HEK293 (cell line): ENCODE data around the gene B3GLCT.

ENCODE experiments used
- ATF2 ChIP-seq: fragments of 450-650 bp; formaldehyde crosslinking; IDR thresholded peaks from 2 replicates; pipeline ENCODE4 v1.5.1; 2016; ENCODE audit warnings: missing biosample characterization, missing genetic modification characterization, low read depth
- CTCF ChIP-seq: fragments of 450-650 bp; formaldehyde crosslinking; IDR thresholded peaks from 2 replicates; pipeline ENCODE4 v1.5.1; 2016; ENCODE audit warnings: missing biosample characterization, missing genetic modification characterization
- YY1 ChIP-seq: fragments of 450-650 bp; formaldehyde crosslinking; IDR thresholded peaks from 2 replicates; pipeline ENCODE4 v1.5.1; 2018; ENCODE audit warnings: missing biosample characterization, missing genetic modification characterization
- ZBTB11 ChIP-seq: fragments of 450-650 bp; formaldehyde crosslinking; conservative IDR thresholded peaks from 2 replicates; pipeline ENCODE4 v1.5.1; 2016; ENCODE audit warnings: low read depth, missing biosample characterization, missing genetic modification characterization
- ZBTB7A ChIP-seq: fragments of 450-650 bp; formaldehyde crosslinking; IDR thresholded peaks from 2 replicates; pipeline ENCODE4 v1.5.1; 2016; ENCODE audit warnings: low read depth, missing biosample characterization, missing genetic modification characterization
- ZFP37 ChIP-seq: fragments of 450-650 bp; formaldehyde crosslinking; IDR thresholded peaks from 2 replicates; pipeline ENCODE4 v1.5.1; 2016; ENCODE audit warnings: missing biosample characterization, missing genetic modification characterization
- ZNF112 ChIP-seq: fragments of 450-650 bp; formaldehyde crosslinking; IDR thresholded peaks from 2 replicates; pipeline ENCODE4 v1.5.0; 2017; ENCODE audit warnings: missing biosample characterization, missing genetic modification characterization
- ZNF121 ChIP-seq: fragments of 450-650 bp; formaldehyde crosslinking; IDR thresholded peaks from 2 replicates; pipeline ENCODE4 v1.5.1; 2016; ENCODE audit warnings: missing biosample characterization, missing genetic modification characterization
- ZNF580 ChIP-seq: fragments of 450-650 bp; formaldehyde crosslinking; IDR thresholded peaks from 2 replicates; pipeline ENCODE4 v1.5.1; 2016; ENCODE audit warnings: missing biosample characterization, missing genetic modification characterization
- ZNF585B ChIP-seq: fragments of 450-650 bp; formaldehyde crosslinking; IDR thresholded peaks from 2 replicates; pipeline ENCODE4 v1.5.1; 2016; ENCODE audit warnings: missing biosample characterization, missing genetic modification characterization
- ZNF624 ChIP-seq: fragments of 450-650 bp; formaldehyde crosslinking; IDR thresholded peaks from 2 replicates; pipeline ENCODE4 v1.5.1; 2017; ENCODE audit warnings: missing biosample characterization, missing genetic modification characterization
- ZNF670 ChIP-seq: fragments of 450-650 bp; formaldehyde crosslinking; IDR thresholded peaks from 2 replicates; pipeline ENCODE4 v1.5.1; 2016; ENCODE audit warnings: missing biosample characterization, missing genetic modification characterization, low read depth
- ZNF768 ChIP-seq: fragments of 450-650 bp; formaldehyde crosslinking; IDR thresholded peaks from 2 replicates; pipeline ENCODE4 v1.5.1; 2018; ENCODE audit warnings: missing biosample characterization, mild to moderate bottlenecking, missing genetic modification characterization
- ZNF843 ChIP-seq: fragments of 450-650 bp; formaldehyde crosslinking; IDR thresholded peaks from 2 replicates; pipeline ENCODE4 v1.5.1; 2016; ENCODE audit warnings: missing biosample characterization, missing genetic modification characterization

- TF ChIP-seq ZFP37 (tag by site-specific recombination) = no peak
- no peak for TF ChIP-seq ZBTB7A (tag by site-specific recombination)
- TF ChIP-seq ZNF585B (tag by site-specific recombination) = no peak
- no peak for TF ChIP-seq ZNF121
- TF ChIP-seq YY1 (tag by site-specific recombination) = no peak
- no peak for TF ChIP-seq ZNF670 (tag by site-specific recombination)
- no peak for TF ChIP-seq ZNF624 (tag by site-specific recombination)
- TF ChIP-seq CTCF (tag by site-specific recombination) = no peak
- TF ChIP-seq ZNF112 = no peak
- no peak for TF ChIP-seq ZNF580
- no peak for TF ChIP-seq ZNF768
- no peak for TF ChIP-seq ZBTB11 (tag by site-specific recombination)
- TF ChIP-seq ZNF843 = no peak
- no peak for TF ChIP-seq ATF2 (tag by site-specific recombination)
These were observed 150.8 kb downstream of the B3GLCT start for GRCh38 chr13:31350560-31350959.
